HG02970 (cell line): Measurements from ENCODE around the gene TMEM119.
"Not testable (repeated sequence)": the region's sequence is repeated elsewhere in the genome, so short reads cannot be mapped to it uniquely, and the experiment has no call there.

Source experiments
- ATAC-seq: cut with Tn5 transposase; IDR thresholded peaks from one replicate; pipeline ENCODE4 v1.9.1; 2021; ENCODE audit warnings: mild to moderate bottlenecking, moderate library complexity, moderate number of reproducible peaks; ENCODE audit not compliant: unreplicated experiment, low FRiP score

The TMEM119 gene

GRCh38 chr12:108604208-108604941 lies 6.5 kb upstream of the TMEM119 start:
- ATAC-seq: no peak

- ATAC-seq: no peak
Observed at GRCh38 chr12:108603743-108604142, 5.9 kb upstream of the TMEM119 start.

- no peak for ATAC-seq
Observed at GRCh38 chr12:108602976-108603704, 5.3 kb upstream of the TMEM119 start.

- no peak for ATAC-seq
Observed at GRCh38 chr12:108602209-108602705, 4.4 kb upstream of the TMEM119 start.

- ATAC-seq: no peak
Observed at GRCh38 chr12:108600702-108601007, 2.8 kb upstream of the TMEM119 start.

GRCh38 chr12:108599948-108600701 lies 2.2 kb upstream of the TMEM119 start:
- no peak for ATAC-seq

GRCh38 chr12:108599541-108599940 lies 1.7 kb upstream of the TMEM119 start:
- no peak for ATAC-seq

- ATAC-seq: no peak
Observed at GRCh38 chr12:108598553-108599250, 818 bp upstream of the TMEM119 start.

- ATAC-seq: no peak
Observed at GRCh38 chr12:108596854-108597558, 878 bp downstream of the TMEM119 start.

- no peak for ATAC-seq
Observed at GRCh38 chr12:108595711-108596647, 1.9 kb downstream of the TMEM119 start.

- no peak for ATAC-seq
Observed at GRCh38 chr12:108594960-108595710, 2.7 kb downstream of the TMEM119 start.

- ATAC-seq: no peak
Observed at GRCh38 chr12:108594323-108594903, 3.5 kb downstream of the TMEM119 start.

- no peak for ATAC-seq
Observed at GRCh38 chr12:108592033-108592909, 5.6 kb downstream of the TMEM119 start.

GRCh38 chr12:108591267-108591980 lies 6.5 kb downstream of the TMEM119 start:
- ATAC-seq: no peak

- not testable (repeated sequence) for ATAC-seq
Observed at GRCh38 chr12:108590463-108590862, 7.4 kb downstream of the TMEM119 start.

- ATAC-seq: no peak
Observed at GRCh38 chr12:108589840-108590229, 8.0 kb downstream of the TMEM119 start.
